Activated naive CD4-positive, alpha-beta T cell treated with anti-CD3 and anti-CD28 coated beads for 36 hours (primary cell): ENCODE measurements around the gene SLC12A8. TPM values are rescaled to one million over a fixed set of nuclear protein-coding genes. Genes with fewer than 3 reads are reported as not detected.
A peak's percentile ranks its signal among the peaks of the same experiment; 100 is the strongest.

Experiments
- CTCF ChIA-PET: fragments of 350-600 bp; sonication (Branson Sonifier 250); formaldehyde crosslinking; loops from one replicate; lab custom pipeline; 2021; ENCODE audit warnings: antibody characterized with exemption; lab: Charles Lee
- DNase-seq: peaks from one replicate; pipeline ENCODE4 v3.0.0-alpha.2; 2020
- H3K27ac Mint-ChIP-seq: one replicate; pipeline ENCODE4 v1.8.0; 2021; ENCODE audit warnings: mild to moderate bottlenecking, mixed read lengths
- H3K27me3 Mint-ChIP-seq: one replicate; pipeline ENCODE4 v1.8.0; 2021; ENCODE audit warnings: low read depth, mixed read lengths
- H3K36me3 Mint-ChIP-seq: one replicate; pipeline ENCODE4 v1.8.0; 2021; ENCODE audit warnings: low read depth, mixed read lengths
- H3K4me1 Mint-ChIP-seq: one replicate; pipeline ENCODE4 v1.8.0; 2021; ENCODE audit warnings: low read depth, mixed read lengths
- H3K4me3 Mint-ChIP-seq: one replicate; pipeline ENCODE4 v1.8.0; 2021; ENCODE audit warnings: mild to moderate bottlenecking, moderate library complexity, mixed read lengths
- H3K9me3 Mint-ChIP-seq: one replicate; pipeline ENCODE4 v1.8.0; 2021; ENCODE audit warnings: mixed read lengths
- intact Hi-C: fragments of 100-400 bp; cut with micrococcal nuclease; formaldehyde crosslinking; loops from one replicate; pipeline ENCODE4 v1.15.1; 2023
- total RNA-seq, 2 experiments: library from RNA; stranded (reverse); gene quantifications; one replicate each; pipeline ENCODE4 v1.2.3, GENCODE V29; 2021

The SLC12A8 gene
- total RNA-seq, 2 experiments from 2014 or later = 1.1 TPM

DNA sequence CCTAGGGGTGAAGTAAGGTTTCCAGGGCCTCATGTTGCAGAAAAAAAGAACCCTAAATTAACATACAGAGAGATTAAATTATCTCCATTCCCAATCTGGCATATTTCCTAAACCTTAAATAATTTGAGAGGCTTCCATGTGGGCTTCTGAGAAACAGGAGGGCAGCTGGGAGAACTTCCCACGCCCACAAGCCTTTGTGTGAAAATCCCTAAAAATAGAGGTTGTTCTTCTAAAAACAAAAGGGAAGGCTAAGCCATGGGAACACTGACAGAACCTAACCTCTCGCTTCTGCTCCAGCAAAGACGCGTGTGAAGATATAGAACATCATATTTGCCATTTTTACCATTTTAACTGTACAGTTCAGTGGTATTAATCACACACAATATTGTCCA, 812 bp upstream of the SLC12A8 start:
- no peak for DNase-seq
- intact Hi-C loops = loop anchor here (5.0 kb wide), 1 partner anchor 224 kb away; no protein-coding TSS in a partner anchor
- no peaks in the 10 kb centered on the region for H3K36me3 Mint-ChIP-seq
- H3K4me1 Mint-ChIP-seq = peaks cover 14% of the 10 kb centered on the region
- H3K27me3 Mint-ChIP-seq = peaks cover 41% of the 10 kb centered on the region
- H3K4me3 Mint-ChIP-seq = no peak overlapping the region
- CTCF ChIA-PET = no interaction called here
- no peaks in the 10 kb centered on the region for H3K9me3 Mint-ChIP-seq
- H3K27ac Mint-ChIP-seq = no peak overlapping the region

GRCh38 chr3:125212091-125212508, 448 bp downstream of the SLC12A8 start:
- no peak overlapping the region for H3K27ac Mint-ChIP-seq
- DNase-seq = no peak
- H3K36me3 Mint-ChIP-seq = no peaks in the 10 kb centered on the region
- intact Hi-C loops = loop anchor here (5.0 kb wide), 1 partner anchor 225 kb away; no protein-coding TSS in a partner anchor
- H3K4me3 Mint-ChIP-seq = peak overlapping the region; percentile 38
- no peaks in the 10 kb centered on the region for H3K9me3 Mint-ChIP-seq
- H3K4me1 Mint-ChIP-seq = peaks cover 14% of the 10 kb centered on the region
- CTCF ChIA-PET = no interaction called here
- H3K27me3 Mint-ChIP-seq = peaks cover 41% of the 10 kb centered on the region

DNA sequence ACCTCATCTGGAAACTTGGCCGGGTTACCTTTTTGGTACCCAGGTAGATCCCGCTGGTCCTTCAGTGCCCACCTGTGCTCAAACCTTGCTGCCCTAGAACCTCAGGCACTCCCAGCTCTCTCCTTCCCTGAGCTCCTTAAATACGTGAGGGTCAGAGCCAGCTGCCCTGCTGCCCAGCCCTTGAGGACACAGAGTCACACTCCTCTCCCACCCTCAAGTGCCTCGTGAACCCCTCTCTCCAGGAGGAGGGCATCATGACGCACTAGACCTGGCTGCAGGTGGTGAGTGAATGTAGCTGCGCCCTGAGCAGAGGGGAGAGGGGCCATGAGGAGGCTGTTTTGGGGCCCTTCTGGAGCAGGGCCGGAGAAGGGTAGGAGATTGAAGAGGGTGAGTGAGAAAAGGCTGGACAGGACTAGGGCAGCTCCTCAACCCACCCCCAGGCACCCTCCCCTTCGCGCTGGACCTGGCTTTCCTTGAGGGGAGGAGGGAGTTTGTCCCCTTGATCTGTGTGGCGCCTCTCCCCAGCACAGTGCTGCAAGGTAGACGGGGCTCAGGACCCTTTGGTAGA, 941 bp downstream of the SLC12A8 start:
- H3K4me1 Mint-ChIP-seq = peaks cover 14% of the 10 kb centered on the region
- peak overlapping the region; percentile 38 for H3K4me3 Mint-ChIP-seq
- CTCF ChIA-PET = no interaction called here
- H3K9me3 Mint-ChIP-seq = no peaks in the 10 kb centered on the region
- peaks cover 41% of the 10 kb centered on the region for H3K27me3 Mint-ChIP-seq
- intact Hi-C loops = loop anchor here (5.0 kb wide), 1 partner anchor 226 kb away; no protein-coding TSS in a partner anchor
- no peaks in the 10 kb centered on the region for H3K36me3 Mint-ChIP-seq
- no peak overlapping the region for H3K27ac Mint-ChIP-seq
- DNase-seq = no peak

DNA sequence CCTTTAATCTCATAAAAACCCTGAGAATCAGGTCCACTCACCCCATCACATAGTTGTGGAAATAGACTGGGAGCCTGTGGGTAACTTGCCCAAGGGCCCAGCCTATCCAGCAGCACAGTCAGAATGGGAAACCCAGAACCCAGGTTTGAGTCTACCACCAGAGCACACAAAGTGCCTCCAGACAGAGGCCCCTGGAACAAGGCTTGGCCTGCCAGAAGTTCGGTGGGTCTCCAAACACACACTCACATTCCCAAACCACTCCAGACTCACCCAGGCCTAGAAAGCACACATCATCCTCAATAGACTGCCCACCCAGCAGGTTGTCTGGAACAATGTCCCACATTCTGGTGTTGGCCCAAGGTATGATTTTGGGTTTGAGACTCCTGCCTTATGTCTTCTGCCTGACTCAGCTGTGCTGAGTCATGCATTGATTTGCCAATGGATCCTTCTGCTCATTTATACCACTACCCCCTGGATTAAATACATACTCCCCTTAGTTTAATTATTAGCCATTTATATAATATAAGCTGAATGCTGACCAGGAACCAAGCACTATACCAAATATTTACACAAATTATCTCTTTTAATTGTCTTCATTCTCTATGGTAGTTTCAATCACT, 4.5 kb downstream of the SLC12A8 start:
- no peaks in the 10 kb centered on the region for H3K9me3 Mint-ChIP-seq
- CTCF ChIA-PET = interaction anchor here (1.6 kb wide), 1 partner anchor 58 kb away, joined by 6 read pairs; no protein-coding TSS in a partner anchor

DNA sequence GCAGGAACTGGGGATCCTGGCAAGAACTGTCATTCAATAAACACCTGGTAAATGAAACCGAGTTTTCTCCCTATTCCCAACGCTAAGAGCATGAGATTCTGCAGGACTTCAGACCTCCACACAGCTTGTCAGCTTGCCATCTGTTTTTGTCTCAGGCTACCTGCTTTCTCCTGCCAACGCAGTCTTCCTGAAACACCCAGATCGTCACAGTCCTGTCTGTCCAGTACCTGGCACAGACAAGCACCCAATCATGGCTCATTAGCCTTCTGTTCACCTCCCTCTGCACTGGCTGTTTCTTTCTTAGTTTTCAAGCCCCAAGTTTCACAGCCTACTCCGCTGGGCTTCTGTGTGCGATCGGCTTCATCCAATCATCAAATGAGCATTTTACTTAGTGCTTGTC, 5.0 kb downstream of the SLC12A8 start:
- intact Hi-C loops = no loop called here
- Mint-ChIP-seq H3K36me3 (no peaks in the 10 kb centered on the region), H3K27ac (no peak overlapping the region), H3K4me1 (peaks cover 4% of the 10 kb centered on the region), H3K4me3 (no peak overlapping the region), H3K27me3 (peaks cover 21% of the 10 kb centered on the region), H3K9me3 (no peaks in the 10 kb centered on the region)
- CTCF ChIA-PET = no interaction called here
- no peak for DNase-seq

More for the DNA sequence above, 4.5 kb downstream of the SLC12A8 start:
- no peak overlapping the region for H3K4me3 Mint-ChIP-seq
- peaks cover 4% of the 10 kb centered on the region for H3K4me1 Mint-ChIP-seq
- intact Hi-C loops = no loop called here
- peaks cover 24% of the 10 kb centered on the region for H3K27me3 Mint-ChIP-seq
- no peaks in the 10 kb centered on the region for H3K36me3 Mint-ChIP-seq
- no peak for DNase-seq
- H3K27ac Mint-ChIP-seq = no peak overlapping the region

DNA sequence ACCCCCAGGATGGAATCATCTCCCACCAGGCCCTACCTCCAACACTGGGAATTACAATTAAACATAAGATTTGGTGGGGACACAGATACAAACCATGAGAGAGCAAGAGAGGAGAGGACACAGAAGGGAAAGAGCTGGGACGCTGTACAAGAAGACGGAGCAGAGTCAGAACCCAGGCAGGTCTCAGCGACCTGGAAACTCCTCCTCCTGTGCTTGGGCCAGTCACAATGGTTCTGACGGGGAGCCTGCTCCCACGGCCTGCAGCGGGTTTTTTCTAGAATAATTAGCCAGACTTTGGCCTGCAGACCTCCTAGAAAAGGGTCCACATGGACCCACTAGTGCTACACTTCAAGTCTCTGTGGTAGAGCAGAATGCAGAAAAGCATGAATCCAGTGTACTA, 5.6 kb downstream of the SLC12A8 start:
- no peaks in the 10 kb centered on the region for H3K9me3 Mint-ChIP-seq
- no peaks in the 10 kb centered on the region for H3K36me3 Mint-ChIP-seq
- CTCF ChIA-PET = no interaction called here
- H3K27ac Mint-ChIP-seq = no peak overlapping the region
- peaks cover 20% of the 10 kb centered on the region for H3K27me3 Mint-ChIP-seq
- DNase-seq = no peak
- intact Hi-C loops = no loop called here
- H3K4me3 Mint-ChIP-seq = no peak overlapping the region
- H3K4me1 Mint-ChIP-seq = peaks cover 4% of the 10 kb centered on the region

- Mint-ChIP-seq H3K27me3 (peaks cover 3% of the 10 kb centered on the region), H3K4me1 (no peaks in the 10 kb centered on the region), H3K36me3 (no peaks in the 10 kb centered on the region), H3K27ac (no peak overlapping the region), H3K4me3 (no peak overlapping the region), H3K9me3 (no peaks in the 10 kb centered on the region)
- intact Hi-C loops = loop anchor here (5.0 kb wide), 1 partner anchor 441 kb away; no protein-coding TSS in a partner anchor
- DNase-seq = no peak
- CTCF ChIA-PET = interaction anchor here (0.6 kb wide), 1 partner anchor 158 kb away, joined by 6 read pairs; no protein-coding TSS in a partner anchor
These were observed 8.8 kb downstream of the SLC12A8 start for GRCh38 chr3:125203731-125204130.

GRCh38 chr3:125202197-125202596, 10.4 kb downstream of the SLC12A8 start:
- intact Hi-C loops = loop anchor here (1.0 to 5.0 kb wide), 3 partner anchors 207 to 440 kb away; no protein-coding TSS in a partner anchor
- Mint-ChIP-seq H3K4me1 (no peaks in the 10 kb centered on the region), H3K4me3 (no peak overlapping the region), H3K27ac (no peak overlapping the region), H3K36me3 (no peaks in the 10 kb centered on the region), H3K27me3 (peaks cover 3% of the 10 kb centered on the region), H3K9me3 (no peaks in the 10 kb centered on the region)
- CTCF ChIA-PET = interaction anchor here (0.6 to 2.2 kb wide), 7 partner anchors 178 to 583 kb away, joined by 3 to 5 read pairs (median 3); no protein-coding TSS in a partner anchor
- DNase-seq = peak; percentile 42

- CTCF ChIA-PET = no interaction called here
- no peak overlapping the region for H3K4me3 Mint-ChIP-seq
- H3K27me3 Mint-ChIP-seq = peaks cover 3% of the 10 kb centered on the region
- DNase-seq = no peak
- H3K36me3 Mint-ChIP-seq = no peaks in the 10 kb centered on the region
- no peaks in the 10 kb centered on the region for H3K4me1 Mint-ChIP-seq
- no peaks in the 10 kb centered on the region for H3K9me3 Mint-ChIP-seq
- no peak overlapping the region for H3K27ac Mint-ChIP-seq
- intact Hi-C loops = loop anchor here (5.0 kb wide), 1 partner anchor 438 kb away; no protein-coding TSS in a partner anchor
These were observed 11.8 kb downstream of the SLC12A8 start for GRCh38 chr3:125200731-125201139.

GRCh38 chr3:125194849-125195601, 17.5 kb downstream of the SLC12A8 start:
- H3K4me3 Mint-ChIP-seq = no peak overlapping the region
- H3K36me3 Mint-ChIP-seq = no peaks in the 10 kb centered on the region
- intact Hi-C loops = no loop called here
- CTCF ChIA-PET = no interaction called here
- H3K27ac Mint-ChIP-seq = no peak overlapping the region
- H3K4me1 Mint-ChIP-seq = no peaks in the 10 kb centered on the region
- no peak for DNase-seq
- peaks cover 4% of the 10 kb centered on the region for H3K27me3 Mint-ChIP-seq
- H3K9me3 Mint-ChIP-seq = no peaks in the 10 kb centered on the region

GRCh38 chr3:125194061-125194848, 18.3 kb downstream of the SLC12A8 start:
- H3K4me1 Mint-ChIP-seq = no peaks in the 10 kb centered on the region
- CTCF ChIA-PET = interaction anchor here (0.9 kb wide), 1 partner anchor 164 kb away, joined by 3 read pairs; no protein-coding TSS in a partner anchor
- H3K4me3 Mint-ChIP-seq = no peak overlapping the region
- intact Hi-C loops = no loop called here
- H3K36me3 Mint-ChIP-seq = no peaks in the 10 kb centered on the region
- H3K27me3 Mint-ChIP-seq = peaks cover 4% of the 10 kb centered on the region
- no peak for DNase-seq
- H3K9me3 Mint-ChIP-seq = no peaks in the 10 kb centered on the region
- no peak overlapping the region for H3K27ac Mint-ChIP-seq
